Measurements from ENCODE around the gene BEND5.

Gene BEND5, protein sequence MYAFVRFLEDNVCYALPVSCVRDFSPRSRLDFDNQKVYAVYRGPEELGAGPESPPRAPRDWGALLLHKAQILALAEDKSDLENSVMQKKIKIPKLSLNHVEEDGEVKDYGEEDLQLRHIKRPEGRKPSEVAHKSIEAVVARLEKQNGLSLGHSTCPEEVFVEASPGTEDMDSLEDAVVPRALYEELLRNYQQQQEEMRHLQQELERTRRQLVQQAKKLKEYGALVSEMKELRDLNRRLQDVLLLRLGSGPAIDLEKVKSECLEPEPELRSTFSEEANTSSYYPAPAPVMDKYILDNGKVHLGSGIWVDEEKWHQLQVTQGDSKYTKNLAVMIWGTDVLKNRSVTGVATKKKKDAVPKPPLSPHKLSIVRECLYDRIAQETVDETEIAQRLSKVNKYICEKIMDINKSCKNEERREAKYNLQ

DNA sequence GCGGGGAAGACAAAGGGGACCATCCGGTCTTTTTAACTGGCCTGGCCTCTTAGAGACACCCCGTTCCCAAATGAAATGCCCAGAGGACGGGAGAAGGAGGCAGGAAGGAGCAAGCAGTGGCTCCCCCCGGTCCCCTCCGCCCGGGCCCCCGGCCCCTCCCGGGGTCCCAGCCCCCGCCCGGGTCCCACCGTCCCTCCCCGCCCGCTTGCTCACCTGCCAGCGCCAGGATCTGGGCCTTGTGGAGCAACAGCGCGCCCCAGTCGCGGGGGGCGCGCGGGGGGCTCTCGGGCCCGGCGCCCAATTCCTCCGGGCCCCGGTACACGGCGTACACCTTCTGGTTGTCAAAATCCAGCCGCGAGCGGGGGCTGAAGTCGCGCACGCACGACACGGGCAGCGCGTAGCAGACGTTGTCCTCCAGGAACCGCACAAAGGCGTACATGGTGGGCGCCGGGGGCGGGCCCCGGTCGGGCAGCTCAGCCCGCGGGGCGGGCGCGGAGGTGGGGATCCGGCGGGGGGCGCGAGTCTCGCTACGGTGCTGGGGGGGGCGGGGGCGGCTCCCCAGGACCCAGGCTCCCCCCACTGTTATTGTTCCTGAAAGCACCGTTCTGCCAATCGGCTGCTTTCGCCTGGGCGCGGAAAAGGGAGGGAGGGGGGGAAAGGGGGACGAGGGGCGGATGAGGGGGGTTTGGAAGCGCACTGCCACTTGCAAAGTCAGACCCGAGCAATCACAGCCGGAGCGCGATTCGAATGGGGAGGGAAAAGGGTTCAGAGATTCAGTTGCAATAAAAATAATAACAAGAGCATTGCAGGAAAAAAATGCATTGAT is at the start of gene BEND5:
Gene BEND5, minus strand, starts transcription at position 499 of the 826 bp plus-strand sequence. Its CDS starts 60 bp downstream, at position 439.
- peak; percentile 34 to 37 for DNase-seq

DNA sequence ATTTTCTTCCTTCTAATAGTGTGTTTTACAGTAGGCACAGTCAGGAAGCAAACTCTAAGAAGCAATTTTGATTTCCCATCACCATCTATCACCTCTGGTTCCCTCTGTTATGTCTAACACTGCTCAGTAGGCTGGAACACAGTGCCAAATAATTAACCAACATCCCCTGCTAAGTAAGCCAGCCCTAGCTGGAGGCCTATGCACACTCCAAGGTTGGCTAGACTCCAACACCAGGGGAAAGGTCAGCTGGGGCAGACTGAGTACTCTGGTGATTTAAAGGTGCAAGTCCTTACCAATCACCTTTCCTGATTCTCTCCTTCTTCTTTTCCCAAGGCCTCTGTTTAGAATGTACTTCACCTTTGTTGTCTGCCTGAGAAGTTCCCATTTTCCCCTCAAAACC is 46.5 kb upstream of the BEND5 start:
- no peak for DNase-seq

DNA sequence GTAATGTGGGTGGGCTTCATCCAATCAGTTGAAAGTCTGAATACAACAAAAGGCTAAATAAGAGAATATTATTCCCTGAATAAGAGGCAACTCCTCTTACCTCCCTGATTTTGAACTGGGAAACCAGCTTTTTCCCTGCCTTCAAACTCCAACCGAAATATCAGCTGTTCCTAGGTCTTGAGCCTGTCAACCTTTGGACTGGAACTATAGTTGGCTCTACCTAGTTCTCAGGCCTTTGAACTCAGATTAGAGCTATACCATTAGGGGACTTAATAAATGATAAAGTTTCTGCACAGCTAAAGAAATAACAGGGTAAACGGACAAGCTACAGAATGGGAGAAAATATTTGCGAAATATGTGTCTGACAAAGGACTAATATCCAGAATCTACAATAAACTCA is 43.8 kb upstream of the BEND5 start:
- DNase-seq = no peak

DNA sequence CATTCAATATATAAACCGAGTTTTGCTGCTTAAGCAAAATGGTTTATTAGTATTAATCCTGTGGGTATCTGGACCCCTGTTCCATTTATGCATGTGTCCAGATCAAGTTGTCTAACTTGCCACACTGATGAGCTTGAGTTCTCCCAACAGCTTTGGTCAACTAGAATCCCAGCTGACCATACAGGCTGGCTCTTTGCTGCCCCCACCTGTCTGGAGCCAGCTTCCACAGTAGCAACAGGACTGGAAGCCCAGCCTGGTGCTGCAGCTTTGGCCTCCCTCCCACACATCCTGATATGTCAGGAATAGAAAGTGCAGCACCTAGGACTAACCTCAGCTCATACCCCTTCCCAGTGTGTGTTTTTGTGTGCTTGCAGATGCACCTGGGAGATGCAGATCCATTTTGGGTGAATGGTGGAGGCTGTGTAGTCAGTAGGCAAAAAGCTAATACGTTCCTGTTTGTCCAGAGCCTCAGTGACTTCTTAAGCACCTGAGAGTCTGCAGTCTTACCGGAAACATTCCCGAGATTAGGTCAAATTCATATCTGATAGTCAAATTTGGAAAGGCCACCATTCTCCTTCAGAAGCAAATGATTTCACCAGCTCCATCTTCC is 40.9 kb upstream of the BEND5 start:
- DNase-seq = no peak

DNA sequence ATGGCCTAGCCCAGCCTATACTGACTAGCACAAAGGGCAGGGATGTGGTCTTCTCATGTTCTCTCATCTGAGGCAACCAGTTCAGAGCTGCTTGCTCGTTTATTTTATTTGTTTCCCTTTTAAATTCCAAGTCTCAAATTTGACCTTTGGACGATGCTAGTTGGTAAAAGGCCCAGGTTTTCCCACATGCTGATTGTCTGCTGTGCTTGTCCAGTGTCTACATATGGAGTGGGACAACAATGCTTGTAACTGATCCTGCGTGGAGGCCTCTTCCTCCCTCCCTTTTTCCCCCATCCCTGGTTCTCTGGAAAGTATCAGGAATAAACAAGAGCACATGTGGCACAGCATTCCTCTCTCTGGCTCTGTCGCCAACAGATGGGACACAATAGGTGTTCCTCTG is 34.0 kb upstream of the BEND5 start:
- no peak for DNase-seq

DNA sequence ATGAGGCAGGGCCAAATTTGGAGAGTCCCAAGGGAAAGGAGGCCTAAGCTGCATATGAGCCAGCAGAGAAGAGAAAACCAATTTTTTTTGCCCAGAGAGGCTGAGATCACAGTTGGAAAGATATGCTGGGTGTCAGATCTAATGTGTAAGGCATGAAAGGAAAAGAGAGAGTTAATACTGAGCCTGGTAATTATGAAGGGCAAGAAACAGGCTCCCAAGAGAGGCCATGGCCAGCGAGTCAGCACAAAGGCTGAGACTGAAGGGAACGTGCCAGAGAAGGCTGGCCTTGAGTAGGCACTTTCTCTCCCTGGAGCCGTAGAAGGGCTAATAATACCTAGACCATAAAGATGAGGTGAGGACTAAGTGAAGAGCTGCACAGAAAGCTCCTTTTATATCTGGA is 31.8 kb upstream of the BEND5 start:
- DNase-seq = no peak

DNA sequence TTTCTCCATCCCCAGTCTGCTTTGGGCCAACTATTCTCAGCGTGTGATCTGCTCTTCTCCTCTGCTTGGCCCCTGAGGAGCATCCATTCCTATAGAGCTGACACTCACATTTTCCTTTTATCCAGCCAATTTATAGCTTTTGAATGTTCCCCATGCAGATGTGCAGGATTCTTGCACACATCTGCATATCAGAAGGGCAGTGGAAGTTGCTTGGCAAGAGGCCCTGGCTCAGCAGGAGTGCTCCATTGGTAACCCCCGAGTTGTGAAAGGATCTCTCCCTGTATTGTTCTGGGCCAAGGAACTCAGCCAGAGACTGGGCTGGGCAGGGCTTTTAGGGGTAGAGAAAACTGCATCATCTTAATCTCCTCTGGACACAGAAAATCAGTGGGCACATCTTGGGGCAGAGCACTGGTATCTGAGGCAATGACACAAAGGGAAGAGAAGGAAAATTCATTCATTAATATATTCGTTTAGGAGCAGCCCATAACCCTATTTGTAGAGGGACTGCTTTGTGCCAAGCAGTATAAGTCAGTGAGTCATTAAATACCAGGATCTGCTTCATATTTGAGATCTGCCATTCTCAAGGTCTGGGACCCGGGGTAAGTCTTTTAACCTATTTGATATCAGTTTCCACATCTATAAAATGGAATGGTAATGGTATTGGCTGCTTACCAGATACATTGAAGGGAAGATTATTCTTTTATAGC is 31.0 kb upstream of the BEND5 start:
- DNase-seq = no peak

DNA sequence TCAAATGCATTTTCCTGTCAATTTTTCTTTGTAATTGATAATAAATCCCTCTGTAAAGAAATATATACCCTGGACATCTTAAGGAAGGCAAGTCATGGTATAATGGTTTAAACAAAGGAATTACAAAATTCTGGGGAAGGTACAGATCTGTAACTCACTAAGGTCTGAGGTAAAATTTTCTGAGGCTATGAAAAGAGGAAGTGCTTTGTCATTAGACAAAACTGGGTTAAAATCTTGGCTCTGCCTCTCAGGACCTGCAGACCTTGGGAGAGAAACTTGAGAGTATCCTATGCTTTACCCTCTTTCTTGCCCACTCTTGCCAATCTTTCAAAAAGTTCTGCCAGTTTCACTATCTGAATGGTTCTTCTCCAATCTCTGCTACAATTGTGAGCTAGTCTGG is 26.8 kb upstream of the BEND5 start:
- DNase-seq = no peak

DNA sequence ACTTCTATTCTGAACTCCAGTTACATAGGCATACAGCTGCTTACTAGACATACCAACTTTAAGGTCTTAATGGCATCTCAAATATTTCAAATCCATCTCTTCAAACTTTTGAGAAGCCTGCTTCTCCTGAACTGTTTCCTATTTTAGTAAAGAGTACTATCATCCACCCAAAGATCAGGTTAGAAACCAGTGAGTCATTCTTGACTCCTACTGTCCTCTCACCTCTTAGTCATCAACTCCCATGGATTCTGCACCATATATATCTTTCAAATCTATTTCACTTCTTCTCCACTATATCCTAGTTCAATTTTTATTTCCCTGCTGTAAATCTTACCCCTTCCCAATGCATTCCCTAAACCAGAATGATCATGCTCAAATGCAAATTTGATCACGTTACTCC is 18.1 kb upstream of the BEND5 start:
- no peak for DNase-seq

DNA sequence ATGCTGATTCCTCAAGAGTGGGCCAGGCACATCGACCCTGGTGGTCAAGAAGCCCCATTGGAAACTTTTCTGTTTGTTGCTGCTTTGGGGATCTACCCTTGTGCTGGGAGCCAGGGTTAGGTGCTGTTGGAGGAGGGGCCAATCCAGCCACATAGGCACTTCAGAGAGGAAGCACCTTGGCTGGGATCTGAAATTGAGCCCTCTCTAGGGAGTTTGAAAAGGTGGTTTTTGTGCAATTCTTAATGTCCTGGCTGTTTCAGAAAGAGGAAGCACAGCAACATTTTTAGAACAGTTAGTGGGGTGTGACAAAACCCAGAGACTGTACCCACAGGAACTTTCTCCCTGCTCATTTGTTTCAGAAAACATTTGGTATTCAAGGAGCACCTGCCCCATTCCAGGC is 17.2 kb upstream of the BEND5 start:
- DNase-seq = no peak

DNA sequence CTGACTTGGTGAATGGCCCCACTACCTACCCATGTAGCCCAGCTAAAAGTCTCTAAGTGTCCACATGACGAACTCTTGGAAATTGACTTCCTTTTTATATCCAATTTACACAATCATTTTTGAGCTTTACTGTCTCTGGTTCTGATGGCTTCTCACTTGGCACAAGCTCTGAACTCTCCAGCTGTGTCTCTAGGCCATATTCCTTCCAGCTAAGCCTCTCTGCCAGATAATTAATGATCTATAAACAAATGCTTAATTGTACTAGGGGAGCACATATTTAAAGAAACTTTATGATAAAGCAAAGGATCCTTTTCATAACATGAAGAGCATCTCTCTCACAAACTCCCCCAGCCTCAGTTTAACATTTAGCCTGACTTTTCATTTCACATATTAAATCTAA is 16.3 kb upstream of the BEND5 start:
- DNase-seq = no peak

DNA sequence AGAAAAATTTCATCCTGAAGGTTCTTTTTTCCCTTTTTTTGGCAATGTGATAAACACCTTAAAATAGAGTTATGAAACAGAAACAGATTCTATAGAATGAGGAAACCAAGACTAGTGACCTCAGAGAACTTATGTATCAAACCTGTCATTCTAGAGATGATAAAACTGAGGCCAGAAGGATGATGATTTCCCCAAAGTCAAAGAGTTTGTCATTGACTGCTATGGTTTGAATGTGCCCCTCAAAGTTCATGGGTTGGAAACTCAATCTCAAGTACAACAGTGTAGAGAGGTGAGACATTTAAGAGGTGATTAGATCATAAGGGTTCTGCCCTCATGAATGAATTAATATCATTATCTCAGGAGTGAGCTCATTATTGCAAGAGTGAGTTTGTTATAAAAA is 13.7 kb upstream of the BEND5 start:
- no peak for DNase-seq

DNA sequence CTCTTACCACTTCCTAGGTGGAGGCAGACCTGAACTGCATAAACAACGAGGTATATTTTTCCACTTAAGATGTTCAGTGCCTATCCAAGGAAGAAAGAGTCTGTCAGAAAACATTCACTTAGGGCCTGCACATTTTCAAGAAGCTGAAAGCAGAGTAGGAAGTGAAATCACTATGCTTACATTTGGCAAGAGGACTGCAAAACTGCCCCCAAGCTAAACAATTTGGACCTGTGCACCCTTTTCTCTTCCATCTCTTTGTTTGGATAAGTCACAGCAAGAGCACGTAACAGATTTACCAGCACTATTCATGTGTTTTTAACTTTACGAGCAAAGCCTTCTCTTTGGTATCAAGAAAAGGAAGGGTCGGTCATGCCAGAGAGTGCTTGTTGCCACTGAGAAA is 13.2 kb upstream of the BEND5 start:
- no peak for DNase-seq

DNA sequence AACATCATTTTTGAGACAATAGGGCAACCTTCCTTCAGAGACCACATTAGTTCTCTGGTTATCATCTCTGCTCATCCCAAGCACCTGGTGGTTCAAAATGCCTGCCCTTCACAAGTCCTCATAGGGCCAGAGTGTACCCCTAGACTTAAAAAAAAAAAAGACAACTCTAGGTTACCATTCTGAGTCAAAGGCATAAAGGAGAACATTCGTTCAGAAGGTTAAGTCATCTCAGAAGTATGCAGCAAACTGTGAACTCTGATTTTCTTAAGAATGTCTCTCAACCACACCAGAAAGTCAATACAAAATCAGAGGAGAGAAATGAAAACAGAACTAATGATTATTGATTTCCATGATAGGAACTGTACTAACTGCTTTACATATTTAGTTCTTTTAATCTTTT is 9.2 kb upstream of the BEND5 start:
- DNase-seq = no peak

DNA sequence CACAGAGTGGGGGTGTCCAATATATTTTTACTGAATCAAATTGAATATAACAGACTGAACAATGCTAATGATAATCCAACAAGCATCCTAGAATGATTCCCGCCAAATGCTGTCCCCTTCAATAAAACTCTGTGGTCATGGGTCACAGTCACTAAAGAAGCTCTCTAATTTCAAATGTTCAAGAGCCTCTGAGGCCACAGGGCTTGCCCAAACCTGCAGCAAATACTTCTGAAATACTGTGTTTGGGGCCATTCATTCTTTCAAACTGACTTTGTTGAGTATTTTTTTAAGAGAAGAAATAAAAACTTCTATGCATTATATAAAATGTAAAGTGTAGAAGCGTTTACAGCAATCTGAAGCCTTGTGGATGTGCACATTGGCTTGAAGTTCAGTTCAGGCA is 7.6 kb upstream of the BEND5 start:
- DNase-seq = no peak

DNA sequence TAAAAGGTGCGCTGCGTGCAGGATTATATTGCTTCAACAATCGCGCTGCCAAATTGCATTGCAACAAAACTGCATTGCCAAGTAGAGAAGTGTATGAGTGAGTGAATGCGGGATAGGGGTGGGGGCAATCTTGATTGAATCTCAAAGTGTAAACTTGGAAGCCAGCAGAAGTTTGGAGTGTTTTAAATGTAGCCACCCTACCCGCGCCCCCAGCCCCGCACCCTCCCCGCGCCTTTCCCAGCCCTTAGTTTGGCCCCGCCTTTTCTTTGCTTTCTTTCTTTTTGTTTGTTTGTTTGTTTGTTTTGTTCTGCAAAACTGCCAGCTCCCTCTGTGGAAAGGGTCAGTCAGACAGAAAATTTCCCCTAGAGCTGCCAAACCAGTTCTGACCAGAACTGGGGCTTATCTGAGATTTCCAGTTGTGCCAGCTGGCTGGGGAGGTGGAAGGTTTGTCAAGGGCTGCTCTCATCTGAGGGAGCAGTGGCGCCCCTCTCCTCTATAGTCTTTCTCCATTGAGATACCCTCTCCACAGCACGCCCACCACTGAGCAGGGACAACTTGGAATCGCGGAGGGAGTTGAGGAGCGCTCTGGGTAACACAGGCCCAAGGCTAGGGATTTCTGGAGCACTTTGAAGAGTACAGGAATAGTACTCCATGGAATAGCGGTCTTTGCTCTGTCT is 666 bp upstream of the BEND5 start:
- DNase-seq = no peak

DNA sequence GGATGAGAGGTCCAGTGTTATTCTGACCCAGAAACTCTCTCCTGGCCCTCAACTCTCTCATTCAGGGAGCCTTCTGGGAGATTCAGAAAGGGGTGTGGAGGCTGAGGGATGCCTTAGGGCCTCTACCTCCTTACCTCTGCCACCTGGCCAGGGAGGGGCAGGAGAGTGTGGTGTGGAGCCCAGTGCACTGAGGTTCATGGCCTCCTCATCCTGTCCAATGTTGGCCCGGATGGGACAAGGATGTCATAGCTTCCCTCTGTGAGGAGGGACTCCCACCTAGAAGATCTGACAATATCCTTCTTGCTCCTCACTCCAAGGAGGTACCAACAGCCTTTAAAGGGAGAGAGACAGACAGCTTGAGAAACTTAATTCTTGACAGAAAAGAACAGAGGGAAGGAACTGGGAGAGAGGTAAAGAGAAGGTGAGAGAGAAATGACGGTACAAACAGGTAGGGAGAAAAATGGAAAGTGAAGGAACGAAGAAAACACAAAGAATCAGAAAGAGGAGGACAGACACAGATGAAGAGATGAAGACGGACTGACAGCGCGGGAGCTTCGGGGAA is 779 bp downstream of the BEND5 start:
- no peak for DNase-seq

DNA sequence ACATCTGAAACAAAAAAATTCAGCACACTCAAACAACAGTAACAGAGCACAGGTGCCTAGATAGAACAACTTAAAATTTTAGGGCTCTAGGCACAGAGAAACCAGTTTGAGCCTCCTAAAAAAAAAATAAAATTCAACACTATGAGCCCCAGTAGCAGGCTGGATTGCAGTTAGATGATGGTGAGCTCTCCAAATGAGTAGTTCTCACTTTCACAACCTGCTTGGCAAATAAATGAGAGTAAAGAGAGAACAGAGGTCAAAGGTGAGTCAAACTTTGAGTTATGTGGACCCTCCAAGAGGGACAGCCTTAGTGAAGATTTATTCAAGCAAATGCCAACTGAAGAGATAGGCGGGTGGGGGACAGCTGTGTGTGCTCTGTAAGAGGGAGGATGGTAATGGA is 3.6 kb downstream of the BEND5 start:
- no peak for DNase-seq

DNA sequence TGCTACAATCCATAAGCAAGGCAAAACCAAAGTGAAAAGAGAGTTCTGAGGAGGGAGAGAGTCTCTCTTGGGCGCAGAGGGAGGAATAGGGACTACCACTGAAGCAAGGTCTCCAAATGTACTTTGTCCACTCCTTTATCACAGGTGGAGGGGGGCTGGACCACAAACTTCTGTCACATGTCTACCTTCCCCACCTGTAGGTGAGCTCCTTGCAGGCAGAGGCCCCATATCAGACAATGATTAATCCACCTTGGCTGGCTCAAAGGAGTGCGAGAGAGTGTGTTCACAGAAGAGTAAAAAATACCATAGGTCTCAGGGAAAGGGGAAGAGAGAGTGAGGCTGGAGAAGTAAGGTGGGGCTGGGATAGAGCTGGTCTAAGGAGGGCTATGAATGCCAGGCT is 4.5 kb downstream of the BEND5 start:
- DNase-seq = no peak

DNA sequence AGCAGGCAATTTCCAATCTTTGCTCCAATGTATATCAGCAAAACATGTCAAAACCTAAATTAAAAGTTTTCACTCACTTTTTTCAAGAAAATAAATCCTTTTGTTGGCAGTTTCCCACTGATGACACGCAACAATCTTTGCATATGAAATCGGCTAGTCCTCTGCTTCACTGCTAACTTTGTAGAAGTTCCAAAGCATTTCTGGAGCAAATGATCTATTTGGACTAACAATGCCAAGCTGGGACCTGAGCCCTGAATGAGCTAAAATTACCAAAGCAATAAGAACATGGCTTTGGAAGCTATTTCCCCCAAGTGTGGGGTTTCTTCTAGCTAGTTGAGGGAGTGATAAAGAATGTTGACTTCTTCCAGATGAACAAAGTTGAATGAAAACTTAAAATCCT is 5.1 kb downstream of the BEND5 start:
- DNase-seq = no peak

DNA sequence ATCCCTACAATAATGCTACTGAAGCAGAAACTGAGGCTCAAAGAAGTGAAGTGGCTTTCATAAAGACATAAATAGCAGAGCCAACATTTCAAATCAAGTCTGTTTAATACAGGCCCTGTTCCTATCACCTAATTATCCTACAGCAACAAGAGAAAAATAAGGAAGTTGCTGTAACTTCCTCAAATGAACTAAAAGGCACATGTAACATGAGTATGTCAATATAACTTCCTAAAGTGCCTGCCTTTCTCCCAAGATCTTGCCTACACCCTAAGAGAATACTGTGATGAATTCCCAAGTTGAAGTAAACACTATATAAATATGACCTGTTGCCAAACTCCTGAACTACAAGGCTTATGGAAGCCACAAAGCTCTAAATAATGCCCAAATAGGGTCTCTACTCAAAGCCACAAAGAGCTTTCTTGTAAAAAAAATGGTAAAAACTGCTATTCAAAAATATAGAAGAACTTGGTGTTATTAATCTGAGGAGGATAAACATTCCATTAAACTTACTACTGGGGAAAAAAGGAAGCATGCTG is 8.6 kb downstream of the BEND5 start:
- DNase-seq = no peak

DNA sequence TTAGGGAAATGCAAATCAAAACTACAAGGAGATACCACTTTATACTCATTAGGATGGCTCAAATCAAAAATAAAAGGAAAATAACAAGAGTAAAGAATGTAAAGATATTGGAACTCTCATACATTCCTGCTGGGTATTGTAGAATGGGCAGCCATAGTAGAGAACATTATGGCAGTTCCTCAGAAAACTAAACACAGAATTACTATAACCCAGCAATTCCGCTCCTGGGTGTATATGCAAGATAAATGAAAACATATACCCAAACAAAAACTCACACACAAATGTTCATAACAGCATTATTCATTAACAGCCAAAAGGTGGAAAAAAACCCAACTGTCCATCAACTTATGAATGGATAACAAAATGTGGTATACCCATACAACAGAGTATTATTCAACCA is 11.4 kb downstream of the BEND5 start:
- DNase-seq = no peak

Measured in activated CD4-positive, alpha-beta T cell treated with anti-CD3 and anti-CD28 coated beads, Interleukin-2, amount 50 U/mL, for 4 hours (primary cell).